Type B pancreatic cell (in vitro differentiated cells): ENCODE data around the gene ZNF547. TPM values are rescaled to one million over a fixed set of nuclear protein-coding genes. Genes with fewer than 3 reads are reported as not detected.

Experiments used
- DNase-seq: peaks from one replicate; pipeline ENCODE4 v3.0.0; 2021; ENCODE audit warnings: mixed read lengths; ENCODE audit not compliant: unreplicated experiment; ENCODE audit errors: extremely low spot score
- H3K27ac Mint-ChIP-seq: 2 replicates; pipeline ENCODE4 v1.8.0; 2021; ENCODE audit warnings: mild to moderate bottlenecking, mixed read lengths
- H3K27me3 Mint-ChIP-seq: 2 replicates; pipeline ENCODE4 v1.8.0; 2021; ENCODE audit warnings: mixed read lengths
- H3K36me3 Mint-ChIP-seq: 2 replicates; pipeline ENCODE4 v1.8.0; 2021; ENCODE audit warnings: mixed read lengths
- H3K4me1 Mint-ChIP-seq: one replicate; pipeline ENCODE4 v1.8.0; 2021; ENCODE audit warnings: mixed read lengths; ENCODE audit not compliant: unreplicated experiment
- H3K4me3 Mint-ChIP-seq: 2 replicates; pipeline ENCODE4 v1.8.0; 2021; ENCODE audit warnings: mild to moderate bottlenecking, mixed read lengths
- H3K9me3 Mint-ChIP-seq: 2 replicates; pipeline ENCODE4 v1.8.0; 2021; ENCODE audit warnings: mixed read lengths
- long read RNA-seq: library from polyadenylated mRNA; unstranded; transcript quantifications from one replicate; pipeline ENCODE4 v2.0.0, GENCODE V29; 2020
- total RNA-seq: library from RNA; stranded (reverse); gene quantifications from 2 replicates; pipeline ENCODE4 v1.2.1, GENCODE V29; 2021; ENCODE audit warnings: low replicate concordance
- TF ChIP-seq, protein P1 (sequence below): fragments of 200-600 bp; sonication (generic); conservative IDR thresholded peaks from 2 replicates; pipeline ENCODE4 v1.5.0; 2021; ENCODE audit warnings: antibody characterized with exemption, mild to moderate bottlenecking

Gene ZNF547
- 3.9 and 4.9 TPM in 2 replicates for total RNA-seq
- long read RNA-seq, transcript ZNF547-201 (4 exons, 2,739 nt), result major isoform, 10 of 11 reads
- long read RNA-seq, partial matches to known transcripts, result 0 of 11 reads
- long read RNA-seq, other reads (novel, unspliced or antisense), result 0 of 11 reads

DNA sequence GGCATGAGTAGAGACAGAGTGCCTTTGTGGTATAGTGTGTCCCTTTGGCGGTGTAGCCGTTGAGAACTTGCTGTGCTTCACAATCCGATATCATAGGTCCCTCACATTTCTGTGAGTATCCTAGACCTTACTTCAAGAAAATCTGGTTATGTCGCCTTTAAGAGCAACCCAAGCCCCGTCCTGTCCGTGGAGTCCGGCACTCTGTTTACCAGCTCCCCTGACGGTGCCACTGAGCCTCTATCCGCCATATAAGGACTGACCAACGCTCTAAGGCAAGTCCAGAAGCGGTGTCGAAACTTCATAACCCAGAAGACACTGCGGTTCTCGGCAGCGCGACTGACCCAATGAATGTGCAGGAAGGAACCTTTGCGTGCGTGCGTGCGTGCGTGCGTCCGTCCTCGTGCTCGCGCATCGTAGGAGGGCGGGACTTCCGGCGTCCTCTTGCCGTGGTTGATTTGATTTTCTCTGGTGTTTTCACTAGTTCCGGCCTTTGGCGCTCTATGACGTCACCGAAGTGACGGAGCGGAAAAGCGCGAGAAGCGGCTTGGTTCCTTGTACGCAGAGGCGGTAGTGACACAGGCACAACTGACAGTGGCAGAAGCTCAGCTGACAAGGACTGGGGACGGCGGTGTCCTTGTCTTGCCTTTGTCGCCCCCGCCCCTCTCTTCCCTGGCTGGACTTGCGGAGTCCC is at the start of gene ZNF547, which contains the start of gene TRAPPC2B:
ZNF547 (plus strand) TSS at position 555 of the 691 bp plus-strand sequence. CDS start 5,005 bp downstream, outside the sequence.
TRAPPC2B (plus strand) TSS at position 555 of the 691 bp plus-strand sequence. CDS start 1,283 bp downstream, outside the sequence.
- H3K4me1 Mint-ChIP-seq, result peaks cover 17% of the 10 kb centered on the region
- H3K4me3 Mint-ChIP-seq, result peak within 1 kb of the TSS; percentile 97
- H3K27ac Mint-ChIP-seq, result peak within 1 kb of the TSS; percentile 98
- DNase-seq, result peak; percentile 98
- peaks cover 33% of the 10 kb centered on the region for H3K36me3 Mint-ChIP-seq
- TF ChIP-seq, protein P1, sequence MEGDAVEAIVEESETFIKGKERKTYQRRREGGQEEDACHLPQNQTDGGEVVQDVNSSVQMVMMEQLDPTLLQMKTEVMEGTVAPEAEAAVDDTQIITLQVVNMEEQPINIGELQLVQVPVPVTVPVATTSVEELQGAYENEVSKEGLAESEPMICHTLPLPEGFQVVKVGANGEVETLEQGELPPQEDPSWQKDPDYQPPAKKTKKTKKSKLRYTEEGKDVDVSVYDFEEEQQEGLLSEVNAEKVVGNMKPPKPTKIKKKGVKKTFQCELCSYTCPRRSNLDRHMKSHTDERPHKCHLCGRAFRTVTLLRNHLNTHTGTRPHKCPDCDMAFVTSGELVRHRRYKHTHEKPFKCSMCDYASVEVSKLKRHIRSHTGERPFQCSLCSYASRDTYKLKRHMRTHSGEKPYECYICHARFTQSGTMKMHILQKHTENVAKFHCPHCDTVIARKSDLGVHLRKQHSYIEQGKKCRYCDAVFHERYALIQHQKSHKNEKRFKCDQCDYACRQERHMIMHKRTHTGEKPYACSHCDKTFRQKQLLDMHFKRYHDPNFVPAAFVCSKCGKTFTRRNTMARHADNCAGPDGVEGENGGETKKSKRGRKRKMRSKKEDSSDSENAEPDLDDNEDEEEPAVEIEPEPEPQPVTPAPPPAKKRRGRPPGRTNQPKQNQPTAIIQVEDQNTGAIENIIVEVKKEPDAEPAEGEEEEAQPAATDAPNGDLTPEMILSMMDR, result no peak
- H3K27me3 Mint-ChIP-seq, result peaks cover 3% of the 10 kb centered on the region
- peaks cover 9% of the 10 kb centered on the region for H3K9me3 Mint-ChIP-seq

DNA sequence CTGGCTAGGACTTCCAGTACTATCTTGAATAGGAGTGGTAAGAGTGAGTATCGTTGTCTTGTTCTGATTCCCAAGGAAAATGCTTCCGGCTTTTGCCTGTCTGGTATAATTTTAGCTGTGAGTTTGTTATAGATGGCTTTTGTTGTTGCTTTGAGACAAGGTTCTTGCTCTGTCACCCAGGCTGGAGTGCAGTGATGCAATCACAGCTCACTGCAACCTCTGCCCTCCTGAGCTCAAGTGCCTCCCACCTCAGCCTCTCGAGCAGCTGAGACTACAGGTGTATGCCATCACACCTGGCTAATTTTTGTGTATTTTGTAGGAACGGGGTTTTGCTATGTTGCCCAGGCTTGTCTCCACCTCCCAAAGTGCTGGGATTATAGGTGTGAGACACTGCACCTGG is 49.2 kb upstream of the ZNF547 start:
- Mint-ChIP-seq H3K27ac (no peak overlapping the region), H3K9me3 (peaks cover 4% of the 10 kb centered on the region), H3K4me1 (no peaks in the 10 kb centered on the region), H3K36me3 (peaks cover 4% of the 10 kb centered on the region), H3K27me3 (peaks cover 64% of the 10 kb centered on the region), H3K4me3 (no peak overlapping the region)
- TF ChIP-seq, protein P1, result no peak
- no peak for DNase-seq

DNA sequence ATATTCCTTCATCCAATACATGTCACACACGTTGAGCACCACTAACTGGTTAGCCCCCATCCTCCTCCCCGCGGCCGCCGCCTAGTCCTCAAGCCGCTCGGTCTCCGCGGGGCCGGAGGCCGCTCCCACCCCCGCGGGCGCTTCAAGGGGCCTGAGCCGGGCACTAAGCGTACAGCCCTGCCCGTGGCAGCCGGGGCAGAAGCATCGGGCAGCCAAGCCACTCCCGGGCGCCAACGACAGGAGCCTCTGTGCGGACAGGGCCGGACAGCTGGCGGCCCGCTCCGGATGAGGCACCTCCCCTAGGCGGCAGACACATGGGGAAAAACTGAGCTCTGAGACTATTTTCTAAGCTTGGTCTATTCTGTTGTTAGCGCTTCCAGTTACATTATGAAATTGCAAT is 45.8 kb upstream of the ZNF547 start:
- no peak for DNase-seq
- TF ChIP-seq, protein P1, result no peak
- H3K27ac Mint-ChIP-seq, result no peak overlapping the region
- H3K27me3 Mint-ChIP-seq, result peaks cover 51% of the 10 kb centered on the region
- no peaks in the 10 kb centered on the region for H3K9me3 Mint-ChIP-seq
- no peaks in the 10 kb centered on the region for H3K36me3 Mint-ChIP-seq
- H3K4me3 Mint-ChIP-seq, result no peak overlapping the region
- H3K4me1 Mint-ChIP-seq, result peaks cover 13% of the 10 kb centered on the region

DNA sequence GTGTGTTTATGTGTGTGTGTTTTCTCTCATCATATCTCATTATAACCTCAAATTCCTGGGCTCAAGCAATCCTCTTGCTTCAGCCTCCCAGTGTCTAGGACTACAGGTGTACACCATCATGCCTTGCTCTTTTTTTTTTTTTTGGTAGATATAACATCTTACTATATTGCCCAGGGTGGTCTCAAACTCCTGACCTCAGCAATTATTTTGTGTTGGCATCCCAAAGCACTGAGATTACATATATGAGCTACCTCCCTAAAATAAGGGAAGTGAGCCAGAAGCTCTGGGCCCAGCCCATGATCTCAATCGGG is 43.5 kb upstream of the ZNF547 start:
- H3K36me3 Mint-ChIP-seq, result peaks cover 6% of the 10 kb centered on the region

DNA sequence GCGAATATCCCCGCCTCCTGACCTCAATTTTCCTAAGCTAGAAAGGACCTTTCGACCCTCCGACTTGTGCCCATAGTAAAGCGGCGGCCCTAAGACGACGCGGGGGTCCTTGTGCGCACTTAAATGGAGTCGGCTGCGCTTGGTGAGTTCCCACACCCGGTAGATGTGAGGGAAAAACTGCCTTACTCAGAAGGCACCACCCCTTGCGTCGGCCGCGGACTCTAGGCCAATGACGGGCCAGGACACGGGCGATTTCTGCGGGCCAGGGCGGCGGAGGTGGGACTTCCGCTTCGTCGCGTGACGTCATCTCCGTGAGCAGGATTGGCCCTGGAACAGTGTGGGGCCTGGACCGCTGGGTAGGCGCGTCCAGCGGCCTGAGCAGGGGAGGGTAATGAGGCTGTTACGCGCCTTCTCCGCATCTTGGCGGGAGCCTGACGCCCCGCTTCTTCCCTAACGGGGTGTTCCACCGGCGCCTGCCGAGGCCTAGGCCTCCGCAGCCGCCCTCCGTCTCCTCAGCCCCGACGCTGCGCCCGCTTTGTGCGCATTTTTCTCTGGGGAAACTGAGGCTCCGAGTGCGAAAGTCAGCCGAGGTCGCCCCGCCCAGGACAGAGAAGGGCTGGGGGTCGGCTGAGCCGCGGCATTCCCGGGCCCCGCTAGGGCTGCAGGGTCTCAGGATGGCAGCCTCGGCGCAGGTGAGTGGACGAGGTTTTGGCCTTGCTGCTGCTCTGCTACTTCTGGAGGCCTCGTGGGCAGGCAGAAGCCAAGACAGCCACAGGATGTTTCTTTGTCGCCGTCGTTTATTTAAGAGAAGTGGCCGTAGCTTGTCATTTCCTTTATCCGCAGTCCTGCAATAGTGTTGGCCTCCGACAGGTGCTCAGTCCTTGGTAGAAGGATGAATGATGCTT is 42.9 kb upstream of the ZNF547 start, which contains the start of gene ZNF543:
ZNF543 (plus strand) TSS at position 293 of the 905 bp plus-strand sequence; CDS start at position 675, 382 bp downstream.
- Mint-ChIP-seq H3K4me1 (peaks cover 17% of the 10 kb centered on the region), H3K4me3 (peak within 1 kb of the TSS; percentile 89), H3K27ac (peak within 1 kb of the TSS; percentile 97), H3K9me3 (no peaks in the 10 kb centered on the region), H3K27me3 (peaks cover 22% of the 10 kb centered on the region), H3K36me3 (peaks cover 9% of the 10 kb centered on the region)
- DNase-seq, result peak; percentile 95
- TF ChIP-seq, protein P1, result no peak

More for the DNA sequence above, 43.5 kb upstream of the ZNF547 start:
- peak overlapping the region; percentile 97 for H3K27ac Mint-ChIP-seq
- peaks cover 17% of the 10 kb centered on the region for H3K4me1 Mint-ChIP-seq
- TF ChIP-seq, protein P1, result no peak
- no peaks in the 10 kb centered on the region for H3K9me3 Mint-ChIP-seq
- H3K4me3 Mint-ChIP-seq, result peak overlapping the region; percentile 89
- no peak for DNase-seq
- peaks cover 28% of the 10 kb centered on the region for H3K27me3 Mint-ChIP-seq
